Measurements from ENCODE around the gene STX3. TPM values are rescaled to one million over a fixed set of nuclear protein-coding genes. Genes with fewer than 3 reads are reported as not detected.
"Not testable (repeated sequence)": the region's sequence is repeated elsewhere in the genome, so short reads cannot be mapped to it uniquely, and the experiment has no call there.

STX3 gene
- total RNA-seq, 1 donor from 2014 or later, result 42.1 TPM

GRCh38 chr11:59841514-59841913 is 86.3 kb downstream of the STX3 start:
- H3K27me3 Mint-ChIP-seq (ENCODE audit: unreplicated experiment), result no peaks in the 10 kb centered on the region
- H3K4me1 Mint-ChIP-seq (ENCODE audit: low read depth, unreplicated experiment), result no peaks in the 10 kb centered on the region
- no peaks in the 10 kb centered on the region for H3K36me3 Mint-ChIP-seq (ENCODE audit: unreplicated experiment)
- H3K9me3 Mint-ChIP-seq (ENCODE audit: unreplicated experiment), result no peaks in the 10 kb centered on the region
- no peak overlapping the region for H3K27ac Mint-ChIP-seq (ENCODE audit: unreplicated experiment)
- no peak overlapping the region for H3K4me3 Mint-ChIP-seq (ENCODE audit: unreplicated experiment)
- DNase-seq, result no peak
- TF ChIP-seq, protein P1, sequence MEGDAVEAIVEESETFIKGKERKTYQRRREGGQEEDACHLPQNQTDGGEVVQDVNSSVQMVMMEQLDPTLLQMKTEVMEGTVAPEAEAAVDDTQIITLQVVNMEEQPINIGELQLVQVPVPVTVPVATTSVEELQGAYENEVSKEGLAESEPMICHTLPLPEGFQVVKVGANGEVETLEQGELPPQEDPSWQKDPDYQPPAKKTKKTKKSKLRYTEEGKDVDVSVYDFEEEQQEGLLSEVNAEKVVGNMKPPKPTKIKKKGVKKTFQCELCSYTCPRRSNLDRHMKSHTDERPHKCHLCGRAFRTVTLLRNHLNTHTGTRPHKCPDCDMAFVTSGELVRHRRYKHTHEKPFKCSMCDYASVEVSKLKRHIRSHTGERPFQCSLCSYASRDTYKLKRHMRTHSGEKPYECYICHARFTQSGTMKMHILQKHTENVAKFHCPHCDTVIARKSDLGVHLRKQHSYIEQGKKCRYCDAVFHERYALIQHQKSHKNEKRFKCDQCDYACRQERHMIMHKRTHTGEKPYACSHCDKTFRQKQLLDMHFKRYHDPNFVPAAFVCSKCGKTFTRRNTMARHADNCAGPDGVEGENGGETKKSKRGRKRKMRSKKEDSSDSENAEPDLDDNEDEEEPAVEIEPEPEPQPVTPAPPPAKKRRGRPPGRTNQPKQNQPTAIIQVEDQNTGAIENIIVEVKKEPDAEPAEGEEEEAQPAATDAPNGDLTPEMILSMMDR (IDR thresholded peaks at IDR 0.05; ENCODE audit: partially characterized antibody, unreplicated experiment), result no peak

DNA sequence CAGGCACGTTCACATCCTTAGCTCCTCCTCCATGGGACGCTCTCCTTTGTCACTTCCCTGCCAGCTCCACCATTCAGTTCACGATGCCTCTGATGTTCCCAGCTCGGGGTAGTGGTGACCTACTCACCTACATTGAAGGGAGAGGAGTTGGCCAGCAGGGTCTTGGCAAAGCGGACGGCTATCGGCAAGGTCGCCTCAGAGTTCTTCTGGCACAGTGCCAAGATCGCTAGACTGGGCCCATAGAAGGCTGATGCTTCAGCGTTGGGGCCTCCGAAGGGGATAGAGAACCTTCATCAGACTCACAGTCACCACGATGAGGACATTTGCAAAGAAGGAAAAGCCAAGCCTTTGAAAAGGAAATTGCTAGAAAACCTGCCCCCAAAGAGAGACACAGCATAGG is 87.1 kb downstream of the STX3 start:
- Mint-ChIP-seq H3K9me3 (ENCODE audit: unreplicated experiment) (no peaks in the 10 kb centered on the region), H3K36me3 (ENCODE audit: unreplicated experiment) (no peaks in the 10 kb centered on the region), H3K27ac (ENCODE audit: unreplicated experiment) (no peak overlapping the region), H3K27me3 (ENCODE audit: unreplicated experiment) (no peaks in the 10 kb centered on the region), H3K4me3 (ENCODE audit: unreplicated experiment) (no peak overlapping the region), H3K4me1 (ENCODE audit: low read depth, unreplicated experiment) (no peaks in the 10 kb centered on the region)
- TF ChIP-seq, protein P1 (IDR thresholded peaks at IDR 0.05; ENCODE audit: partially characterized antibody, unreplicated experiment), result no peak
- no peak for DNase-seq

DNA sequence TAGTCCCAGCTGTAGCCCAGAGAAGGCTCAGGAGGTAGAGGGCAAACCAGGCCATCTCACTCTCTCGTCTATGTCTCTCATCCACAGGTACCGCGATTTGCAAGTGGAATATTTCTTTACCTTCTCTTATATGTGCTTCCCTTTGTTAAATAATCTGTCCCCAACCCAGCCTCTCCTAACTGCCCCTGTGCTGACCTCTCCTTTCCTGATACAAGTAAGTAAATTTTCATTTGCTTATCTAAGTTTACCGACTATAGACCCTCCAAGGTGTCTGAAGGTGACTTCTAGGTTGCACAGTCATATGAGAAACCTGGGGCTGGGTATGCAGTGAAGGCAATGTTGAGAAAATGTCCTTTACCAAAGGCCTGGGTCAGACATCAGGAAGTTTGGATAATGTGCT is 90.2 kb downstream of the STX3 start, which contains the start of gene CBLIF:
Gene CBLIF (minus strand): TSS at position 101 of the 400 bp plus-strand sequence. CDS start 46 bp downstream, at position 55.
- Mint-ChIP-seq H3K27me3 (ENCODE audit: unreplicated experiment) (no peaks in the 10 kb centered on the region), H3K4me3 (ENCODE audit: unreplicated experiment) (no peak within 1 kb of the TSS)

DNA sequence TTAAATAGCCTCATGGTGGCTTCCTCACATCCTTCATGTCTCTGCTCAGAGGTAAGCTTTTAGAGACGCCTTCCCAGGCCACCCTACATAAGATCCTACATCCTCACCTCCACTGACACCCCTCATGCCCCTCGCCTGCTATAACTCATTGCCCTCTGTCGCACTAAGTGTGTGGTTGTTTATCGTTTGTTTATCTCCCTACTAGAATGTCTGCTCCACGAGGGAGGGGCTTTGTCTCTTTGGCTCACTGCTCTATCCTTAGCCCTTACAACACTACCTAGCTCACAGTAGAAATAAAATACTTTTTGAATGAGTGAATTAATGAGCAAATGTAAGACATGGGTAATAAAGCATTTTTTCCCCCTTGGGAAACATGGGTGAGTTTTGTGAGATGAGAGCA is 91.4 kb downstream of the STX3 start:
- no peaks in the 10 kb centered on the region for H3K9me3 Mint-ChIP-seq (ENCODE audit: unreplicated experiment)
- H3K4me3 Mint-ChIP-seq (ENCODE audit: unreplicated experiment), result no peak overlapping the region
- DNase-seq, result no peak
- H3K36me3 Mint-ChIP-seq (ENCODE audit: unreplicated experiment), result no peaks in the 10 kb centered on the region
- no peak overlapping the region for H3K27ac Mint-ChIP-seq (ENCODE audit: unreplicated experiment)
- TF ChIP-seq, protein P1 (IDR thresholded peaks at IDR 0.05; ENCODE audit: partially characterized antibody, unreplicated experiment), result no peak
- no peaks in the 10 kb centered on the region for H3K27me3 Mint-ChIP-seq (ENCODE audit: unreplicated experiment)
- H3K4me1 Mint-ChIP-seq (ENCODE audit: low read depth, unreplicated experiment), result no peaks in the 10 kb centered on the region

More for the DNA sequence above, 90.2 kb downstream of the STX3 start, which contains the start of gene CBLIF:
- DNase-seq, result no peak
- Mint-ChIP-seq H3K36me3 (ENCODE audit: unreplicated experiment) (no peaks in the 10 kb centered on the region), H3K27ac (ENCODE audit: unreplicated experiment) (no peak within 1 kb of the TSS), H3K9me3 (ENCODE audit: unreplicated experiment) (no peaks in the 10 kb centered on the region), H3K4me1 (ENCODE audit: low read depth, unreplicated experiment) (no peaks in the 10 kb centered on the region)
- TF ChIP-seq, protein P1 (IDR thresholded peaks at IDR 0.05; ENCODE audit: partially characterized antibody, unreplicated experiment), result no peak

- no peaks in the 10 kb centered on the region for H3K4me1 Mint-ChIP-seq (ENCODE audit: low read depth, unreplicated experiment)
- TF ChIP-seq, protein P1 (IDR thresholded peaks at IDR 0.05; ENCODE audit: partially characterized antibody, unreplicated experiment), result no peak
Observed at GRCh38 chr11:59847626-59848025, 92.5 kb downstream of the STX3 start.

GRCh38 chr11:59848439-59848838 is 93.3 kb downstream of the STX3 start:
- not testable (repeated sequence) for H3K9me3 Mint-ChIP-seq (ENCODE audit: unreplicated experiment); DNase-seq; H3K27ac Mint-ChIP-seq (ENCODE audit: unreplicated experiment); H3K27me3 Mint-ChIP-seq (ENCODE audit: unreplicated experiment); H3K4me3 Mint-ChIP-seq (ENCODE audit: unreplicated experiment); H3K4me1 Mint-ChIP-seq (ENCODE audit: low read depth, unreplicated experiment); H3K36me3 Mint-ChIP-seq (ENCODE audit: unreplicated experiment)

More at GRCh38 chr11:59847626-59848025, 92.5 kb downstream of the STX3 start:
- Mint-ChIP-seq H3K27me3 (ENCODE audit: unreplicated experiment) (no peaks in the 10 kb centered on the region), H3K36me3 (ENCODE audit: unreplicated experiment) (no peaks in the 10 kb centered on the region), H3K9me3 (ENCODE audit: unreplicated experiment) (no peaks in the 10 kb centered on the region), H3K4me3 (ENCODE audit: unreplicated experiment) (no peak overlapping the region), H3K27ac (ENCODE audit: unreplicated experiment) (no peak overlapping the region)
- no peak for DNase-seq

All from glutamatergic neuron (in vitro differentiated cells).